Skeletal muscle cell (primary cell): Measurements from ENCODE around the gene OXCT2.
"Not testable (repeated sequence)": the region's sequence is repeated elsewhere in the genome, so short reads cannot be mapped to it uniquely, and the experiment has no call there.

Experiments used
- DNase-seq: peaks from one replicate; pipeline ENCODE4 v3.0.0-alpha.2; 2010; ENCODE audit warnings: low read depth
- H3K4me3 ChIP-seq: 2 replicates; pipeline ENCODE4 v1.5.1; 2011; ENCODE audit warnings: low read depth, mild to moderate bottlenecking, control low read depth, low read length, moderate library complexity

OXCT2 gene

GRCh38 chr1:39769502-39769901 lies 1.6 kb downstream of the OXCT2 start:
- DNase-seq, H3K4me3 ChIP-seq: not testable (repeated sequence)

- not testable (repeated sequence) for H3K4me3 ChIP-seq, DNase-seq
These were observed 4.7 kb downstream of the OXCT2 start for GRCh38 chr1:39766466-39766865.

GRCh38 chr1:39764512-39764911 lies 6.6 kb downstream of the OXCT2 start:
- not testable (repeated sequence) for DNase-seq, H3K4me3 ChIP-seq

GRCh38 chr1:39763619-39764374 lies 7.4 kb downstream of the OXCT2 start:
- not testable (repeated sequence) for DNase-seq, H3K4me3 ChIP-seq

GRCh38 chr1:39762550-39763540 lies 8.3 kb downstream of the OXCT2 start:
- DNase-seq, result no peak
- no peak overlapping the region for H3K4me3 ChIP-seq

- no peak overlapping the region for H3K4me3 ChIP-seq
- DNase-seq, result no peak
These were observed 9.4 kb downstream of the OXCT2 start for GRCh38 chr1:39761557-39762260.

GRCh38 chr1:39761016-39761415 lies 10.1 kb downstream of the OXCT2 start:
- H3K4me3 ChIP-seq, result no peak overlapping the region
- DNase-seq, result no peak

- H3K4me3 ChIP-seq, result no peak overlapping the region
- no peak for DNase-seq
These were observed 10.8 kb downstream of the OXCT2 start for GRCh38 chr1:39760074-39761008.

- H3K4me3 ChIP-seq, result no peak overlapping the region
- DNase-seq, result no peak
These were observed 11.8 kb downstream of the OXCT2 start for GRCh38 chr1:39759436-39759726.

GRCh38 chr1:39758556-39759435 lies 12.4 kb downstream of the OXCT2 start:
- H3K4me3 ChIP-seq, result no peak overlapping the region
- DNase-seq, result no peak

- DNase-seq, result no peak
These were observed 13.6 kb downstream of the OXCT2 start for GRCh38 chr1:39757501-39757900.

GRCh38 chr1:39755965-39756659 lies 15.0 kb downstream of the OXCT2 start:
- no peak for DNase-seq
- no peak overlapping the region for H3K4me3 ChIP-seq

More at GRCh38 chr1:39757501-39757900, 13.6 kb downstream of the OXCT2 start:
- H3K4me3 ChIP-seq, result no peak overlapping the region

- no peak overlapping the region for H3K4me3 ChIP-seq
- no peak for DNase-seq
These were observed 16.1 kb downstream of the OXCT2 start for GRCh38 chr1:39754906-39755504.

- no peak for DNase-seq
- H3K4me3 ChIP-seq, result no peak overlapping the region
These were observed 17.1 kb downstream of the OXCT2 start for GRCh38 chr1:39754026-39754570.

- H3K4me3 ChIP-seq, result no peak overlapping the region
- DNase-seq, result no peak
These were observed 17.8 kb downstream of the OXCT2 start for GRCh38 chr1:39753132-39754025.

- no peak for DNase-seq
- H3K4me3 ChIP-seq, result no peak overlapping the region
These were observed 18.4 kb downstream of the OXCT2 start for GRCh38 chr1:39752703-39753102.
